Measurements from ENCODE around the gene MARS2.
"Not testable (repeated sequence)": the region's sequence is repeated elsewhere in the genome, so short reads cannot be mapped to it uniquely, and the experiment has no call there.

Gene MARS2
- 23.8 to 38.5 (median 27.7) reads per million in 4 experiments for total RNA-seq

DNA sequence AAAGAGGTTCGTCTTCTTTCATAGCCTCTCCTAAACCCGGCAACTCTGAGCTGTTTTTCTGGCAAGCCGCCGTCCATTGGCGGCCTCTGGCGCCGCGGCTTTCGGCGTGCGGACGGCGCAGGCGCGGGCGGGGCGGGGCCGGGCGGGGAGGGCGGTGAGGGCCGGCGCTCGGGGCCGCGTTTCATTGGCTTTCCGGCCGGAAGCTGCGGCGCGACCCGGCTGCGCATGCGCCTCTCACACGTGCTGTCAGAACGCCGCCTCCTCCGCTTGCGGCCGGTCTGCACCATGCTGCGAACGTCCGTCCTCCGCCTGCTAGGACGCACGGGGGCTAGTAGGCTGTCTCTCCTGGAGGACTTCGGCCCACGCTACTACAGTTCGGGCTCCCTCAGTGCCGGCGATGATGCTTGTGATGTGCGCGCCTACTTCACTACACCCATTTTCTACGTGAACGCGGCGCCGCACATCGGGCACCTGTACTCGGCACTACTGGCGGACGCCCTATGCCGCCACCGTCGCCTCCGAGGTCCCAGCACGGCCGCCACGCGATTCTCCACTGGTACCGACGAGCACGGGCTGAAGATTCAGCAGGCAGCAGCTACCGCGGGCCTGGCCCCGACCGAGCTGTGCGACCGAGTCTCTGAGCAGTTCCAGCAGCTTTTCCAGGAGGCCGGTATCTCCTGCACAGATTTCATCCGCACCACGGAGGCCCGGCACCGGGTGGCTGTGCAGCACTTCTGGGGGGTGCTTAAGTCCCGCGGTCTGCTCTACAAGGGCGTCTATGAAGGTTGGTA is at the start of gene MARS2:
Gene MARS2, plus strand, starts transcription at position 249 of the 791 bp plus-strand sequence. Its CDS starts 37 bp downstream, at position 286.
- peak; percentile 87 for DNase-seq

DNA sequence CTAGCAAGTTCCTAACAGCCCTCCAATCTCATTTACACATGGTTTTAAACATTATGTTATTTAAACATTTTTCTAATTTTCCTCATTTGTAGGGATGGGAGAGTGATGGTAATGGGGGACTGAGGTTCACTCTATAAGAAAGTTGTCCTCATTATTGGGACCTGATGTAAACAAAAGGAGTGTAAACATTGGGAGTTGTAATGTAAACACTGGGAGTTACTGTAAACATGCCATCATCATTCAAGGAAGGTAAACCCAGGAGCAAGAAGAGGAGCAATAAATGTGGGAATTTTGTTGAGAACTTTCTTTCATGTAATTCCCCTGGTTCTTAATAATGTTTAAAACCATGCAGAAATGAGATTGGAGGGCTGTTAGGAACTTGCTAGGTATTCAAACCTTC is 47.6 kb upstream of the MARS2 start:
- DNase-seq, result no peak

DNA sequence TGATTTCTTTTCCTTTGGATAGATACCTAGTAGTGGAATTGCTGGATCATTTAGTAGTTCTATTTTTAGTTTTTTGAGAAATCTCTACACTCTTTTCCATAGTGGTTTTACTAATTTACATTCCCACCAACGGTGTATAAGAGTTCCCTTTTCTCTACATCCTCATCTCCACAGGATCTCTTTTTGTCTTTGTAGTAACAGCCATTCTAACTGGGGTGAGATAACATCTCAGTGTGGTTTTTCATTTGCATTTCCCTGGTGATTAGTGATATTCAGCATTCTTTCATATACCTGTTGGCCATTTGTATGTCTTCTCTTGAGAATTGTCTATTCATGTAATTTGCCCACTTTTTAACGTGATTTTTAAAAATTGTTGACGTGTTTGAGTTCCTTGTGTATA is 43.5 kb upstream of the MARS2 start:
- no peak for DNase-seq

DNA sequence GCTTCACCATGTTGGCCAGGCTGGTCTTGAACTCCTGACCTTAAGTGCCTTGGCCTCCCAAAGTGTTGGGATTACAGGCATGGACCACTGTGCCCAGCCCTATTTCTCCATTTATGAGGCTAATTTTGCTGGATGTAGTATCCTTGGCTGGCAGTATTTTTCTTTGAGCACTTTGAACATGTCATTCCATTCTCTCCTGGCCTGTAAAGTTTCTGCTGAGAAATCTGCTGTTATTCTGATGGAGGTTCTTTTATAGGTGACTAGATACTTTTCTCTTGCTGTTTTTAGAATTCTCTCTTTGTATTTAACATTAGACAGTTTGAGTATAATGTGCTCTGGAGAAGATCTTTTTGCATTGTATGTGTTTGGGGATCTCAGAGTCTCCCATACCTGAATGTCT is 38.9 kb upstream of the MARS2 start:
- DNase-seq, result no peak

DNA sequence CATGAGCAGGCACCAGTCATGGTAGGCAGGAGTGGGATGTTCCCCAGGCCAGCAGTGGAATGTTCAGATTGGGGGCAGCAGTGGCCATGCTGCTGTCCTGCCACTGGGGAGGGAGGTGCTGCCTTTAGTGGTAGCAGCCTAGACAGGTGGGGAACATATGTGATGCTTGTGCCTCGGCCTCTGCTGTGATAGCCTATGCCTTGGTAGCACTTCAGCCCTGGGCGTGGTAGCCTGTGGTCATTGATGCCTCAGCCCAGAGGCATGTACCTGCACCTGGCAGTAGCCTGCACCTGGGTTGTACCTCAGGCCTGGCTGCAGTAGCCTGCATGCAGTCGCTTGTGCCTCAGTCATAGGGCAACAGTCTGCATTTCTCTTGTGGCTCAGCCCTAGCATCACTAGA is 36.9 kb upstream of the MARS2 start:
- DNase-seq, result no peak

DNA sequence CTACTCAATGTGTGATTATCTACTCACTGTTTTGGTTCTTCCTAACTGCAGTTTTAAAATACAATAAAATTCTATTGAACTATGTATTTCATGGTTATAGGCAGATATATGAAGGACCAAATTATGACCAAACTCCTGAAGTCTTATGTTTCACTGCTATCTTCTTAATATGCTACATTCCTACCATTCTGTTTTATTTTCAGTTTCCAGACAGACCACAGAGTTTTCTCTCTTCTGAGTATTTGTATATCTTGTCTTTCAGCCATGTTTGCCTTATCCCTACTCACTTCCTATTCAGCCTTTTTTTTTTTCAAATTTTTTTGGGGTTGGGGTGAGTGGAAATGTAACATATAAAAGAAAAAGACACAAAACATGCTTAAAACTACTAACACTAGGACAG is 36.1 kb upstream of the MARS2 start:
- DNase-seq, result no peak

DNA sequence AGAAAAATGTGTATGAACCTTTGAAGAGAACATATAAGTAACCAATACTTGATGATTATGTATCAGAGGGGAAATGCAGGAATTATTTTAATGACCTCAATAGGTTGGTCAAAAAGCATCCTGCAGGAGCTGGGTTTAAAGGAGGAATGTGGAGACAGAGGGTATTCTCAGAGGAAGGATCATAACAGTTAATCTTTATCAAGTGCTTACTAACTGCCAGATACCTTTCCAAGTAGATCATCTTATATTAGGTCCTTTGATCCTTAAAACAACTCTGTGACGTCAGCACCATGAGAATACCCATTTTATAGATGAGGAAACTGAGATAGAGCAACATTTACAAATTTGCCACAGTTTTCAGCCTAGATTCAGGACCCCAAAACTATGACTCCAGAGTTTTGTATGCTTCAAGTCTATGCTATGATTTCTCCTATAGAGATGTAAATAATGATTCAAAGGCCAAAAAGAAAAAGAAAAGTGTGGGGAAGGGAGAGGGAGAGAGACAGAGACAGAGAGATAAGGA is 32.7 kb upstream of the MARS2 start:
- no peak for DNase-seq

DNA sequence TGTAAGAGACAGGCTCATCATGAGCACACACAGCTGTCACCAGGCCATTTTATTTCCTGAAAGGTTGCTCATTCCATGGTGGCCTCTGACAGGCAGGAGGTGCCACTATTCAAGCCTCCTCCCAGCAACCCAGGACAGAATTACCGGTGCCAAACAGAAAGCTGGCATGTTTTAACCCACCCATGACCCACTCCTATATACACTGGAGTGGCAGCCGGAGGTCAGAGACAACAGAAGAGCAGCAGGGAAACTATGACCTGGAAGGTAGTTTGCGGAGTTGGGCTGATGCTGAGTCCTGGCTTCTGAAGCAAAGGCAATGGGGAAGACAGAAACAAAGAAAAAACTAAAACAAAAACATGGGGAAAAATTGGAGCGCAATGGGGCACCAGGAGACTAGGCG is 32.1 kb upstream of the MARS2 start:
- DNase-seq, result no peak

DNA sequence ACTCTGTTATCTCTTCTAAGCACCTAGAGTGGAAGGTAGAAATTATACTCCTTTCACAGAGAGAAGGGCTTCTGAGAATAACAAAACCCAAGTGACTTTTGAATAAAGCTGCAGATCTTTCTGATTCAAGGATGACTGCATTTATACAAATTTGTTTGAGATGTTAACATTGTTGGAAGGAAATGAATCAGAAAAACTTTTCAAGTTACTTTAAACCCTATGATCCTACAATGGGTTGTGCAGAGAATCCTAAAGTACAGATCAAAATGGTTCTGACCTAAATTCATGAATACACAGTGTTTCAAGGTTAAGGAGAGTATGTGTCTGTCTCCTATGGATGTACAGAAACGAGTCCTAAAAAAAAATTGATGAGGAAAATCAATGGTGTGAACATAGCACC is 31.6 kb upstream of the MARS2 start:
- no peak for DNase-seq

DNA sequence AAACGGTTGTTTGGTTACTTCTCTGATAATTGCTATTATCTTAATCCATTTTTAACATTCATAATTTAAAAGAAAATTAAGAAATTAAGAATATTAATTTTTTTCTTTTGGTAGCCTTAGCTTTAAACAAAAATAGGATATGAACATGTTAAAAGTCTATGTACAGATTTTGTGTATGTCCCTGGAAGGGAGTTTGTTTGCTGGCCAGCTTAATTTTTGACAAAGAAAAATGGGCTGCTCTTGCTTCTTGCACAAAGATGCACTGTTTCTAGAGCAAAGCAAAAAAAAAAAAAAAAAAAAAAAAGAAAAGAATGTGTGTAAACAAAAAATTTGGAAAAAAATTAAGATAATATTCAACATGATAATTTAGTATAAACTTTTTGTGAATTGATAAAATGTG is 31.1 kb upstream of the MARS2 start:
- DNase-seq, result no peak

DNA sequence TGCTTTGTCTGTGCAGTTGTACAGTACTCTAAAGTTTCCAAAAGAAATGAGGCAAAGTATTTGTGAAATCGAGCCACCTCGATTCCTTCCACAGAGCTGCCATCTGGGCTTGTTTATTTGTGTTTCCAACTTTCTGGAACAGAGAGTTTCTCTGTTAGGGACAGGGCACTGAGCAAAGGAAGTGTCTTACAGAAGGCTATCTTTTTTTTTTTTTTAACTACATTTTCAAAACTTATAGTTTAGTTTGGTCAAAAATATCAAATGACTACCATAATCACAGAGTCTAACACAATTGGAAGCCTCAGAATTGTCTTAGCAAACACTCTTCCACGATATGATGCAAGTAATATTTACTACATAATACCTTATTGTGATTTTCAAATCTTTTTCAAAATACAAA is 30.6 kb upstream of the MARS2 start:
- DNase-seq, result no peak

DNA sequence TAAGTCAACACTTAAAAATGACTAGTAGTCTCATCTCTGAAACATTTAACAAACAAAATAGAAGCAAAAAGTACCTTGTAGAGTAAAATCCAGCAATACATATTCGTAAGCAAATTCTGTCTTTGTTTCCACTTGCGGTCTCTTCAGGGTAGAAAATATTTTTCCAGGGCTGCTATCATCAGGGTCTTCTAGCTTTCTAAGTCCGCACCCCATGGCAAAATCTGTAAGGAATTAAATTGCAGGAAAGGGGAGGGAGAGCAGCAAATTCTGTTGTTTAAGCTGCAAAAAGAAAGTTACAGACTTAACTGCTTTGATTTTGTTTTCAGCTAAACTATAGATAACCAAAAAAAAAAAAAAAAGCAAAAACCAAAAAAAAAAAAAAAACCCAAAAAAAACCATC is 29.9 kb upstream of the MARS2 start, which contains the start of gene RFTN2:
Gene RFTN2, minus strand, starts transcription at position 342 of the 400 bp plus-strand sequence. Its CDS starts 129 bp downstream, at position 213.
- DNase-seq, result no peak

DNA sequence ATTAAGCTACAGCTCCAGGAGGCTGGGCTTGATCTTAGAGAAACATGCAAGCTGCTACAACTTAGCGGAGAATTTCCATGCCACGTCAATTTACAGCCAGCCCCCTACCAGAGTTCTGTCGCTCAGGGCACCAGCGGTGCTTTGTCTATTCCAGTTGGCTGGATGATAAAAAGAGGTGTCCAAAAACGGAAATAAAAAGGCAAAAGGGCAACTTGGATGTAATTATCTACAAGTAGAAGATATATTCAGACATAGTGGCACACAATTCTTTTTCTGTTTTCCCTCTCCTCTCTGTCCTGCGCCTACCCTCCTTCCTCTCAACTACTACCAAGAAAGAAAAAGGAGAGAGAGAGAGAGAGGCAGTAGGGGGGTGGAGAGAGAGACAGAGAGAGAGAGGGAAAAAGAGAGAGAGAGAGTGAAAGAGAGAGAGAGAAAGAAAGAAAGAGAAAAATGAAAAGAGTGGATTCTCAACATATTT is 29.4 kb upstream of the MARS2 start:
- no peak for DNase-seq

DNA sequence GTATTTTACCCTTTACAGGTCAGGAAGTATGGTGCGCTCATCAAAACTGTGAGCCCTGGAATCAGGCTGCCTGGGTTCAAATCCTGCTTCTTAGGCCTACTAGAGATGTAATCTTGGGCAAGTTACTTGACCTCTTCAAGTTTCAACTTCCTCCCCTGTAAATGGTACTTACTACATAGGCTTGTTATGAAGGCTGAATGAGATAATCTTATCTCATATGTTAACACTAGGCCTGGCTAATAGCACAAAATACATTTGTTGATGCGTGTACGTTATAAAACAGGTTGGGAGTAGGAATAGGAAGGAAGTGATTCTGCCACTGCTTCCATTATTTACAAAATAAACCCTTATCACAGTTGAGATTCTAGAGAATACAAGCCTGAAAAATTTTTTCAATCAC is 28.1 kb upstream of the MARS2 start:
- DNase-seq, result no peak

DNA sequence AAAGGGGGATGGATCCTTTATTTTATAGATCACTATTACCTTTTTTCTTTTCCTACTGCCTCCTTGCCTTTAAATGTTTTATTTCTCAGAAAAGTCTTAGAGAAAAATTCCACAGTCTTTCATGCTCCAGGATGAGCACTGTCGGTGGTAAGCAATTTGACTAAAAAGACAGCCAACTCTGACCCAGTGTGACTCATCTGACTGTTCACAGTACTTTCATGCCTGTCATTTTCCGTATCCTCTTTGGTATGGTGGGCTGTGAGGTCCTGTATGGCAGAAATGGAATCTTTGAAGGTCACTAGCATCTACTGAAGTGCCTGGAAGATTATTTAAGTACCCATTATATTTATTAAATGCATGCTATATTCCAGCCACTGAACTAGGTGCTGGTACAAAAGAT is 27.7 kb upstream of the MARS2 start:
- DNase-seq, result no peak

DNA sequence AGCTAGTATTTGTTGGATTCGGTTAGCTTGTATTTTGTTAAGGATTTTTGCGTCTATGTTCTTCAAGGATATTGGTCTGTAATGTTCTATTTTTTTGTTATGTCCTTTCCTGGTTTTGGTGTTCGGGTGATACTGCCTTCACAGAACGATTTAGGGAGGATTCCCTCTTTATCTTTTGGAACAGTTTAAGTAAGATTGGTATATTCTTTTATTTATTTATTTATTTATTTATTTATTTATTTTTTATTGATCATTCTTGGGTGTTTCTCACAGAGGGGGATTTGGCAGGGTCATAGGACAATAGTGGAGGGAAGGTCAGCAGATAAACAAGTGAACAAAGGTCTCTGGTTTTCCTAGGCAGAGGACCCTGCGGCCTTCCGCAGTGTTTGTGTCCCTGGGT is 10.0 kb upstream of the MARS2 start:
- not testable (repeated sequence) for DNase-seq

DNA sequence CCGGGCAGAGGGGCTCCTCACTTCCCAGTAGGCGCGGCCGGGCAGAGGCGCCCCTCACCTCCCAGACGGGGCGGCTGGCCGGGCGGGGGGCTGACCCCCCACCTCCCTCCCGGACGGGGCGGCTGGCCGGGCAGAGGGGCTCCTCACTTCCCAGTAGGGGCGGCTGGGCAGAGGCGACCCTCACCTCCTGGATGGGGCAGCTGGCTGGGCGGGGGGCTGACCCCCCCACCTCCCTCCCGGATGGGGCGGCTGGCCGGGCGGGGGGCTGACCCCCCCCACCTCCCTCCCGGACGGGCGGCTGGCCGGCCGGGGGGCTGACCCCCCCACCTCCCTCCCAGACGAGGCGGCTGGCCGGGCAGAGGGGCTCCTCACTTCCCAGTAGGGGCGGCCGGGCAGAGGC is 9.2 kb upstream of the MARS2 start:
- not testable (repeated sequence) for DNase-seq

DNA sequence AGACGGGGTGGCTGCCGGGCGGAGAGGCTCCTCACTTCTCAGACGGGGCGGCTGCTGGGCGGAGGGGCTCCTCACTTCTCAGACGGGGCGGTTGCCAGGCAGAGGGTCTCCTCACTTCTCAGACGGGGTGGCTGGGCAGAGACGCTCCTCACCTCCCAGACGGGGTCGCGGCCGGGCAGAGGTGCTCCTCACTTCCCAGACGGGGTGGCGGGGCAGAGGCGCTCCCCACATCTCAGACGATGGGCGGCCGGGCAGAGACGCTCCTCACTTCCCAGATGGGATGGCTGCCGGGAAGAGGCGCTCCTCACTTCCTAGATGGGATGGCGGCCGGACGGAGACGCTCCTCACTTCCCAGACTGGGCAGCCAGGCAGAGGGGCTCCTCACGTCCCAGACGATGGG is 8.6 kb upstream of the MARS2 start:
- not testable (repeated sequence) for DNase-seq

DNA sequence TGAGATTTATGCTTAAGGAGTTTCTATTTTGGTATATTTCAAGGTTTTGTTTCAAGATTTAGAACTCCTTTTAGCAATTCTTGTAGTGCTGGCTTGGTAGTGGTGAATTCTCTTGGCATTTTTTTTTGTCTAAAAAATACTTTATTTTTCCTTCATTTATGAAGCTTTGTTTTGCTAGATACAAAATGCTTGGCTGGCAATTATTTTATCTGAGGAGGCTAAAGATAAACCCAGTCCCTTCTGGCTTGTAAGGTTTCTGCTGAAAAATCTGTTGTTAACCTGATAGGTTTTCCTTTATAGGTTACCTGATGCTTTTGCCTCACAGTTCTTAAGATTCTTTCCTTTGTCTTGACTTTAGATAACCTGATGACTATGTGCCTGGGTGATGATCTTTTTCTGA is 5.4 kb upstream of the MARS2 start:
- DNase-seq, result not testable (repeated sequence)

DNA sequence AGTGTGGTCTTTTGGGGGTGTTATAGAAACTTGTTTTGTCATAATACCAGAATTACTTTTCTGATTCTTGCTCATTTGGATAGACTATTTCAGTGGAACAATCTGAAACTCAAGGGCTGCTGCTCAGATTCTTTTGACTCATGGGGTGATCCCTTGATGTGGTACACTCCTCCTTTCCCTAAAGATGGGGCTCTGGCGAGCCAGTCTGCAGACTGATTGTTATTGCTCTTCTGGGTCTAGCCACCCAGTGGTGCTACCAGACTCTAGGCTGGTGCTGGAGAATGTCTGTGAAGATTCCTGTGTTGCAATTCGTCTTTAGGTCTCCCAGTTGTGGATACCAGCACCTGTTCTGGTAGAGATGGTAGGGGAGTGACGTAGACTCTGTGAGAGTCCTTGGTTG is 4.2 kb upstream of the MARS2 start:
- no peak for DNase-seq

DNA sequence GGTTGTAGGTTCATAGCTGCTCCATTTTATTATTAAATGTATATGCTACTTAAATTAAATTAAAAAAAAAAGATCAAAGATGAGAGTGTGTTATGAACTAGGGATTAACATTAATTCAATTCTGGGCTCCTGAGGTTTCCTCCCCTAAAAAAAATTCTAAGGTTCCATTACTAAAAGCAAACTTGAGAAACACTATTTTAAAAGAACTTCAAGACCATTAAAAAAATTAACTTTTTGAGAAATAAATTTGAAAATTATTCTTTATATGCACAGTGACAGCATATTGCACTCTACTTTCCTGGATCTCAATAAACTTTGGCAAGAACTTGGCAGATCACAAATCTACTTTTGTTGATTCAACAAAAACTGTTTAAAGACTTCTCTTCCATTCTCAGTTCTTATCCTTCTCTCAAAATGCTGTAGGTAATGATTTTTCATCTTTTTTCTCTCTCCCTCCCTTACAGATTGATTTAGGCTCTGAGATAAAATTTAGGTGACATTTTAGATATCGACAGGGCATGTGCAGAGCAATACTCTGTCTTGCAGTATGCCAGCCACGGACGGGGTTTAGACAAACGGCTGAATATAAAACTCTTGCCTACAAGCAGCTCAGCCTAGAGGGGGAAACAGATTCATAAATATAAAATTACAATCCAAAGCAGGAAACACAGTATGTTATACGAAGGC is 592 bp upstream of the MARS2 start:
- no peak for DNase-seq

DNA sequence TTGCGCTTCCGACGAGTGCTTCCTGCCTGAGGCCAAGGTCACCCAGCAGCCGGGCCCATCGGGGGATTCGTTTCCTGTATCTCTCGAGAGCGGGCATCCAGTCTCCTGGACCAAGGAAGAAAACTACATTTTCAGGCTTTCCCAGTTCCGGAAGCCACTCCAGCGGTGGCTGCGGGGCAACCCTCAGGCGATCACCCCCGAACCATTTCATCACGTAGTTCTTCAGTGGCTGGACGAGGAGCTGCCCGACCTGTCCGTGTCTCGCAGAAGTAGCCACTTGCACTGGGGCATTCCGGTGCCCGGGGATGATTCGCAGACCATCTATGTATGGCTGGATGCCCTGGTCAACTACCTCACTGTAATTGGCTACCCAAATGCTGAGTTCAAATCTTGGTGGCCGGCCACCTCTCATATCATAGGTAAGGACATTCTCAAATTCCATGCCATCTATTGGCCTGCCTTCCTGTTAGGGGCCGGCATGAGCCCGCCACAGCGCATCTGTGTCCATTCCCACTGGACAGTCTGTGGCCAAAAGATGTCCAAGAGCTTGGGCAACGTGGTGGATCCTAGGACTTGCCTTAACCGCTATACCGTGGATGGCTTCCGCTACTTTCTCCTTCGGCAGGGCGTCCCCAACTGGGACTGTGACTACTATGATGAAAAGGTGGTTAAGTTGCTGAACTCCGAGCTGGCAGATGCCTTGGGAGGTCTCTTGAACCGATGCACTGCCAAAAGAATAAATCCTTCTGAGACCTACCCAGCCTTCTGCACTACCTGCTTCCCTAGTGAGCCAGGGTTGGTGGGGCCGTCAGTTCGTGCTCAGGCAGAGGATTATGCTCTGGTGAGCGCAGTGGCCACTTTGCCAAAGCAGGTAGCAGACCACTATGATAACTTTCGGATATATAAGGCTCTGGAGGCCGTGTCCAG is 1.0 kb downstream of the MARS2 start:
- peak; percentile 3 for DNase-seq

DNA sequence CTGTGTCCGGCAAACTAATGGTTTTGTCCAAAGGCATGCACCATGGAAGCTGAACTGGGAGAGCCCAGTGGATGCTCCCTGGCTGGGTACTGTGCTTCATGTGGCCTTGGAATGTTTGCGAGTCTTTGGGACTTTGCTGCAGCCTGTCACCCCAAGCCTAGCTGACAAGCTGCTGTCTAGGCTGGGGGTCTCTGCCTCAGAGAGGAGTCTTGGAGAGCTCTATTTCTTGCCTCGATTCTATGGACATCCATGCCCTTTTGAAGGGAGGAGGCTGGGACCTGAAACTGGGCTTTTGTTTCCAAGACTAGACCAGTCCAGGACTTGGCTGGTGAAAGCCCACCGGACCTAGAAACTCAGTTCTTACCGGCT is 1.7 kb downstream of the MARS2 start:
- DNase-seq, result no peak

All from effector CD8-positive, alpha-beta T cell (primary cell).